HG02759 (cell line): ENCODE data around the gene C5orf58.
A peak's percentile ranks its signal among the peaks of the same experiment; 100 is the strongest.

Experiments
- ATAC-seq: cut with Tn5 transposase; IDR thresholded peaks from one replicate; pipeline ENCODE4 v1.9.1; 2021; ENCODE audit warnings: mild to moderate bottlenecking, moderate library complexity; ENCODE audit not compliant: unreplicated experiment

Gene C5orf58

GRCh38 chr5:170252720-170253350, 20.1 kb downstream of the C5orf58 start:
- no peak for ATAC-seq

- peak; percentile 92 for ATAC-seq
Measured at GRCh38 chr5:170254056-170254455, 21.3 kb downstream of the C5orf58 start.

DNA sequence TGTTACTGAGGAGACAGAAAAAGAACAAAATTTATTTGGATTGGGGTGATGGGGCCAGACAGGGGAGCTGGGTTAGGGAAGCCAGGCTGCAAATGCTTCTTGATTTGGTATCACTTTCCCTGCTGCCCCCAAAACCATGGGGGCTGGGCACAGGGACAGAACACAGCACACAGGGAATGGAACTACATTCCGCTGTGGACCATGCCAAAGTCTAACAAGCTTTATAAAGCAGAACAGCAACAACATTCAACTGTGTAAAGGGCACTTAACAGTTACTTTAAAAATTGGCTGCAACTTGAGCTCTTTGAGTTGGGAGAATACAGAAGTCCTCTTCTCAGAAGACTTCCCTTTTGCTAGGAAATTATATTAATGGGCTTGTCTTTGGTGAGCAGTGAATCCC, 23.8 kb downstream of the C5orf58 start:
- ATAC-seq: no peak

DNA sequence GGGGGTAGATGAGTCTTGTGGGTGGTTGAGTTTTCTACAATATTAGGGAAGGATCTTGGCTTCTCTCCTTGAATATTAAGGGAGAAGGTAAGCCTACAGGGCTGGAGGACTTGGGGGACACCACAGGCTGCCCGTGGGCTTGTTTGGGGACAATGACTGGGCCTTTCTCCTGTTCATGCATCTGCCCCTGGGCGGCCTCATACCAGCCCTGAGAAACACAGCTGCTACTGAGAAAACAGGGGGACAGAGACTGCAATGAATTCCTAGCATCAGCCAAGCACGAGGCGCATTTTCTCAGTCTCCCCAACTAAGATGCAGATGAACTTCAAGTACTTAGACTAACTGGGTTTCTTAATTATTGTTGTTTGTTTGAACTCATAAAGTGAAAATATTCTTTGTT, 24.6 kb downstream of the C5orf58 start:
- no peak for ATAC-seq

DNA sequence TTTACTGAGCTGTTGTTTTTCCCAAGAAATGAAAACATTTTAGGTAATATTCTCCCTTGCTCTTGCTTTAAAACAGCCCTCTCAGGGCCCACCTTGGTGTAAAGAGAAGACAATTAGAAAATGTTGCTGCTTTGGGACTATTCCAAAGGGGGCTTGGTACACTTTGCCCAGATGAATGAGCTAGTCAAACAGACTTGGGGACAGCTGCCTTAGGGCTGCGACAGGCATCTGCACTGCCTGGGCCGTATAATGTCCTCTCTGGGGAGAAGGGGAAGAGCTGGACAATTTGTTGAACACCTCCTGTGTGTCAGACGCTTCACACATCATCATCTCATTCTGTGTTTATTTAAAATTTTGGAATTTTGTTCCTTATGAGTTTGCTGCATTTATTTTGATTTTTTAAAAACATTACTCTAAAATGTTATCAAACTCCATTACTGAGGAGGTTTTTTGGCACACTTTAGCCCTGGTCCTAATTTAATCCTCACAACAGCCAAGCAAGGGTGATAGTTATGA, 28.8 kb downstream of the C5orf58 start:
- ATAC-seq: no peak

- ATAC-seq: no peak
Measured at GRCh38 chr5:170262061-170263045, 29.6 kb downstream of the C5orf58 start.

DNA sequence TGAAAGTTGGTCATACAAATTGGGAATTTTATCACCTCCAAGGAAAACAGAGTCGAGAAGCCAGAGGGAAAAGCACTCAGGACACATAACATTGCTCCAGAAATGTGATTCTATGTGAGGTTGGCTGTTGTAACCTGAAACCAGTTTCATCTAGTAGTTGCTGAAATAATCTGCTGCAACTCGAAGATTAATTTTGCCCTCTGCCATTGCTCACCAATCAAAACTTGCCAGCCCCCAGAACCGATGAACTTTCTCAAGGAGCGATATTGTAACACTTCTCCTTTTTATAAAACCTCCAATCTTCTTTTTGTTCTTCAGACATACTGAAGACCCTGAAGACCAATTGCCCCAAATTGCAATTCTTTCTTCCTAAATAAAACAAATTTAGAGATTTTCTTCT, 31.1 kb downstream of the C5orf58 start:
- ATAC-seq: no peak

GRCh38 chr5:170265522-170265921, 32.7 kb downstream of the C5orf58 start:
- ATAC-seq: no peak

DNA sequence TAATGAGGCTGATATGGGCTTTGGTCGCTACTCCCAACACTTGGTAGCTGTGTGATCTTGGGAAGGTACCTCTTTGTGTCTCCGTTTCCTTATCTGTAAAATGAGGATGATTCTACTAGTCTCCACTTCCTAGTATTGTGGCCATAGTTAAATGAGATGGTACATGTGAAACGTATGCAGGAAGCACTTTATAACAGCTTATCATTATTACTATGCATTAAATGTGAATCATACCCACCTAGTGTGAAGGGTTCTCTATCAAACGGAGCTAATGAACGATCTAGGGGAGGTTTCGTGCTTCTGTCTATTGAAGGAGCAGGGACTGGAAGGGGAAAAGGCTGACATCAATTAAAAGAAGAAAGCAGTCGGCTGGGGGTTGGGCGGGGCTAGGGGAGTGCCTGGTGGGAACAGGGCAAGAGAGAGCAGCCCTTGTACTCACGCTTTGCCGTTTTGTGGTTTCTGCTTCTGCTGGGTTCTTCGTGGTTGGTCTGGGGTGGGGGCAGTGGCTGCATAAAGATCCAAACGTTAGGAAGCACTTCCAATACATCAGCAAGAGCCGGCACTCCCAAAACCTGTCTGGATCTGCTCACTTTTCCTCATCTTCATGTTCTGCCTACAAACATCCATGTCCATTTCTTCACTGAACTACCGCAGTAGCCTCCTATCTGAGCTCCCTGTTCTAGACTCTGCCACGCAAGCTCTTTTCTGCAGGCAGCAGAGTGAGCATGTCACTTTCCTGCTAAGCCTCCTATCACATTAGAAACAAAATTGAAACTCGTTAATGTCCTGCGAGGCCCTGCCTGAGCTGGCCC, 34.0 kb downstream of the C5orf58 start:
- ATAC-seq: no peak

- ATAC-seq: peak; percentile 93
Measured at GRCh38 chr5:170267431-170268152, 34.8 kb downstream of the C5orf58 start.

- no peak for ATAC-seq
Measured at GRCh38 chr5:170268153-170268689, 35.4 kb downstream of the C5orf58 start.

DNA sequence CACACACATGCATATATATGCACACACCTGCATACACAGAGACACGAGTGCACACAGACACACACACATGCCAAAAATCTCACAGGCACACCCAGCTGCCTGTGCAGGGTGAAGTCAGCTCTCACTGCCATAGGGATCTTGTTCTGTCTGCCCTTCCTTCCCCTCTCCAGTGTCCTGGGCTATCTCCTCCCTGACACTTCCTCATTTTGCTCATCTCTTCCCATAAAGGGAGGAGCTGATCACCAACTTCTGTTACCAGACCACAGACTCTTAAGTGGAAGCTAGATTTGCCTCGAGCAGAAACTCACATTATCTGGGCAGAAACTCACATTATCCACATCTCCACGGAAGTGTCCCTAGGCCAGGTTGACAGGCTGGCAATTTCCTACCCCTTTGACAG, 36.1 kb downstream of the C5orf58 start:
- ATAC-seq: no peak

- no peak for ATAC-seq
Measured at GRCh38 chr5:170269579-170269978, 36.8 kb downstream of the C5orf58 start.

- ATAC-seq: no peak
Measured at GRCh38 chr5:170270293-170271069, 37.7 kb downstream of the C5orf58 start.

DNA sequence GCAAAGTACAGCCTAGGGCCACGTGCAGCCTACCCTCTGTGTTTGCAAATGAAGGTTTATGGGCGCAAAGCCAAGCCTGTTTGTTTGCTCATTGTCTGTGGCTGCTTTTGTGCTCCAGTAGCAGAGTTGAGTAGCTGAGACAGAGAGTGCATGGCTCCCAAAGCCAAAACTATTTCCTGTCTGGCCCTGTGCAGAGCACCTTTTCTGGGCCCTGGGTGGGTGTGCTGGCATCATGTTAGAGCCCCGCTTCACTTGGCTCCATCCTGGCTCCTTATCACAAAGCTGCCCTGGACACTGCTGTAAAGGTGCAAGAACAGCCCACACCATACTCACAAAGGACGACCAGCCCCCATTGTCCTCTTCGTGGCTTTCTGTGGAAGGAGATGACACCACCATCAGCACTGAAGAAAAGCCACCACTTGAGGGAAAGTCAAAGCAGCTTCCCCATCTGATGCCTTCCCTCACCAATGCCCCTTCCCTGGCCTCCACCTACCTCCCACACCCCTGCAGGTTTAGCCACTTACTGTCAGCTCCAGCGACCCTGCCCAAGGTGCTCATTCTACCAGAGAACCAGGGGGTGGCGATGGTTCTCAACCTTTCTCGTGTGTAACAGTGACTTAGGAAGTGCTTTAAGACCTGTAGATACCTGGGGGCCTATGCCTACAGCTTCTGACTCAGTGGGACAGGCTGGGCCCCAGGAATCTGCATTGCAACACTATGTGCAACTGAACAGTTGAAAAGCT, 41.4 kb downstream of the C5orf58 start:
- ATAC-seq: no peak

GRCh38 chr5:170275376-170275994, 42.7 kb downstream of the C5orf58 start:
- ATAC-seq: no peak

DNA sequence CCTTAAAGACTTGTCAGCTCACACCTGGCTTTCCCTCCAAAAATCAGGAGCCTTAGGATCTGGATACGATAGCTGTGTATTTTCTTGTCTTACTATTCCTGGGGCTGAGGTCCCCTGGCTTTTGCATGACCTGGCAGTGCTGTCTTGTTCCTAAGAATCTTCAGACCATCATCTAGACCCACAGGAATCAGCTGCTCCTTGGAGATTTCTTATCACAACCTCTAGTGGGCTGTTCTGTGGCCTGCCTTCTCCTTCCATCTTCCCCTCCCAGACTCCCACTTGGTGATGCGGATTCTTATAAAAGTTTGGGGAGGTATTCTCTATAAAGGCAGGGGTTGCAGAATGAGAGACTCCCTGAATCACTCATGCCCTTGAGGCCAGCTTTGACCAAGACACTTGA, 43.4 kb downstream of the C5orf58 start:
- ATAC-seq: no peak

DNA sequence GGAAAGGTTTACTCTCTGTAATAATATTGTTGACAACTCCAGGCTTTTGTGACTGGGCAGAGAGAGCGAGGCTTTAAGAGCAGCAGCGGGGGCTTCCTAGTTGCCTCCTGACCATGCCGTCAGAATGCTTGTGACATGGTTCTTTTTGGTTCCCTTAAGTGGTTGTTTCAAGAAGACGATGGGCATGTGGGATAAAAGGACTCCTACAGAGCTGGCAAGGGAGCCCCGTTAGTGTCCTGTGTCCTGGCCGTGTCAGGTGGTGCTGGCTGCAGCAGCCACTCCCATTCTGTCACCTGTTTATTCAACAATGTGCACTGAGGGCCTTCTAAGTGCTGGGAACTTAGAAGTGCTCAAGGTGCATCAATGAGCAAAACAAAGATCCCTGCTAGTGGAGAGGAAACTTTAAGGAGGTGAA, 45.1 kb downstream of the C5orf58 start:
- ATAC-seq: no peak
